GM12892 (cell line): ENCODE data around the gene TSPYL1.

Source experiments
- POLR2A ChIP-seq: IDR thresholded peaks from 2 replicates; pipeline ENCODE4 v1.6.1; 2011; ENCODE audit warnings: low read depth, low read length, control low read depth
- POLR2AphosphoS5 ChIP-seq: IDR thresholded peaks from 2 replicates; pipeline ENCODE4 v1.6.1; 2011; ENCODE audit warnings: low read depth, low read length, control low read depth
- TAF1 ChIP-seq: IDR thresholded peaks from 2 replicates; pipeline ENCODE4 v1.6.1; 2011; ENCODE audit warnings: low read depth, mild to moderate bottlenecking, control low read depth, low read length, borderline replicate concordance

GRCh38 chr6:116287689-116288282, 8.1 kb upstream of the TSPYL1 start:
- TF ChIP-seq POLR2AphosphoS5 = no peak
- no peak for TF ChIP-seq POLR2A
- TF ChIP-seq TAF1 = no peak
